HepG2 (cell line): ENCODE results near the gene RELL1. TPM values are rescaled to one million over a fixed set of nuclear protein-coding genes. Genes with fewer than 3 reads are reported as not detected.
A peak's percentile ranks its signal among the peaks of the same experiment; 100 is the strongest.

Experiments
- ATAC-seq: fragments of 200-7000 bp; cut with Tn5 transposase; 3 replicates; pipeline ENCODE4 v1.9.1; 2020; ENCODE audit warnings: mild to moderate bottlenecking, moderate library complexity
- BruUV-seq: library from RNA; stranded (reverse); fragments of 400-500 nt; replicated peaks from 2 replicates; lab custom pipeline; 2021; lab: Mats Ljungman, UMichigan
- CTCF ChIA-PET: fragments of 300-600 bp; formaldehyde crosslinking; extraction: SDS; loops from one replicate; lab custom pipeline; 2021; ENCODE audit warnings: low total read pairs, inconsistent platforms, low intra/inter-chr PET ratio; lab: Yijun Ruan, JAX
- POLR2A ChIA-PET: fragments of 350-600 bp; sonication (Branson Sonifier 250); formaldehyde crosslinking; loops from one replicate; lab custom pipeline; 2020; ENCODE audit warnings: antibody characterized with exemption, inconsistent platforms; lab: Yijun Ruan, JAX
- DNase-seq: peaks from one replicate; pipeline ENCODE4 v3.0.0-alpha.2; 2015; ENCODE audit warnings: low spot score
- FAIRE-seq: peaks from 3 replicates; lab custom pipeline; 2011; peaks lifted over from hg19 to GRCh38; lab: Jason Lieb, UNC
- H2AFZ ChIP-seq: one replicate; pipeline ENCODE4 v1.6.1; 2011; ENCODE audit warnings: low read length, inconsistent platforms
- H3K27ac ChIP-seq: fragments of 300-600 bp; 3 replicates; pipeline ENCODE4 v1.8.0; 2011; ENCODE audit warnings: mixed run types, mild to moderate bottlenecking, mixed read lengths, low read length, inconsistent platforms; ENCODE audit not compliant: insufficient read depth; ENCODE audit errors: extremely low read length
- H3K27me3 ChIP-seq, 2 experiments: fragments of 200-600 bp in 1 of 2; 2 replicates in 1 of 2; 3 replicates in 1 of 2; pipeline versions ENCODE4 v1.6.0 to v1.8.0; 2011; ENCODE audit warnings: low read length in 2 of 2, mild to moderate bottlenecking in 2 of 2, moderate library complexity in 2 of 2, inconsistent platforms in 1 of 2; ENCODE audit not compliant: insufficient read depth in 2 of 2, control insufficient read depth in 1 of 2
- H3K36me3 ChIP-seq, 2 experiments: fragments of 200-600 bp in 1 of 2; replicated peaks in 1 of 2; 2 replicates in 1 of 2; 3 replicates in 1 of 2; pipeline versions ENCODE4 v1.5.1 to v1.8.0; 2011; ENCODE audit warnings: low read length in 2 of 2, inconsistent platforms in 1 of 2; ENCODE audit not compliant: insufficient read depth in 2 of 2, control insufficient read depth in 1 of 2
- H3K4me1 ChIP-seq: 2 replicates; pipeline ENCODE4 v1.5.1; 2012; ENCODE audit warnings: low read length, inconsistent platforms; ENCODE audit not compliant: insufficient read depth
- H3K4me2 ChIP-seq: 2 replicates; pipeline ENCODE4 v1.6.0; 2011; ENCODE audit warnings: low read depth, low read length, inconsistent platforms
- H3K4me3 ChIP-seq, 3 experiments: fragments of 200-600 bp in 1 of 3; sonication (generic), shearing (Covaris generic) in 1 of 3; replicated peaks in 1 of 3; 2 replicates each; pipeline ENCODE4 v1.5.1; 2011 to 2016; ENCODE audit warnings: low read length in 3 of 3, inconsistent platforms in 2 of 3, low read depth in 2 of 3, mild to moderate bottlenecking in 2 of 3, control low read depth in 1 of 3, mixed read lengths in 1 of 3; ENCODE audit not compliant: insufficient read depth in 1 of 3
- H3K79me2 ChIP-seq: one replicate; pipeline ENCODE4 v1.6.1; 2011; ENCODE audit warnings: low read length, inconsistent platforms; ENCODE audit not compliant: insufficient read depth
- H3K9ac ChIP-seq: 2 replicates; pipeline ENCODE4 v1.6.0; 2011; ENCODE audit warnings: mild to moderate bottlenecking, low read depth, low read length, inconsistent platforms; ENCODE audit not compliant: insufficient read depth
- H3K9me3 ChIP-seq: 2 replicates; pipeline ENCODE4 v1.5.1; 2012; ENCODE audit warnings: mild to moderate bottlenecking, low read length
- H4K20me1 ChIP-seq: 2 replicates; pipeline ENCODE4 v1.6.0; 2011; ENCODE audit warnings: inconsistent platforms, mild to moderate bottlenecking, low read length, moderate library complexity; ENCODE audit not compliant: insufficient read depth
- ARNTL ChIP-seq: sonication (generic); formaldehyde crosslinking; IDR thresholded peaks from 2 replicates; pipeline ENCODE4 v1.4.0; 2020; ENCODE audit warnings: mild to moderate bottlenecking, missing genetic modification reagents
- DMAP1 ChIP-seq: IDR thresholded peaks from 2 replicates; pipeline ENCODE4 v1.6.1; 2016
- E2F5 ChIP-seq: sonication (generic); formaldehyde crosslinking; conservative IDR thresholded peaks from 2 replicates; pipeline ENCODE4 v1.4.0; 2020; ENCODE audit warnings: missing genetic modification reagents
- FOSL2 ChIP-seq: sonication (generic); formaldehyde crosslinking; IDR thresholded peaks from 2 replicates; pipeline ENCODE4 v1.4.0; 2020; ENCODE audit warnings: missing genetic modification reagents
- GATAD1 ChIP-seq: IDR thresholded peaks from 2 replicates; pipeline ENCODE4 v1.6.1; 2016; ENCODE audit warnings: missing genetic modification reagents, missing compliant biosample characterization
- MLX ChIP-seq: IDR thresholded peaks from 2 replicates; pipeline ENCODE4 v1.6.1; 2016
- WGBS: methylation state at CpG from one replicate; pipeline ENCODE4 v1.1.6; 2017; ENCODE audit warnings: low lambda C conversion rate; 5-methylcytosine and 5-hydroxymethylcytosine counted together
- in situ Hi-C: cut with HindIII; loops from 2 replicates; pipeline ENCODE4 v1.10.0; 2017; ENCODE audit warnings: low pct_unique_long_range_greater_than_20kb; ENCODE audit not compliant: extremely low pct_ligation_motif_present
- intact Hi-C: fragments of 100-400 bp; cut with micrococcal nuclease; formaldehyde crosslinking; loops from one replicate; pipeline ENCODE4 v1.10.0; 2022; ENCODE audit not compliant: unreplicated experiment
- polyA plus RNA-seq, 8 experiments: library from polyadenylated mRNA; depleted of rRNA in 3 of 8; stranded (reverse) in 7 of 8; unstranded in 1 of 8; fragments of >200 nt; fragmentation: Illumina TruSeq in 4 of 8; extraction: Trizol in 4 of 8; gene quantifications; 2 replicates each; pipeline versions ENCODE4 v1.2.1 to v1.2.3, GENCODE V29; 2011 to 2016; ENCODE audit warnings: low read depth in 4 of 8, missing spikeins in 1 of 8, mixed read lengths in 1 of 8; ENCODE audit not compliant: insufficient read depth in 1 of 8
- total RNA-seq, 5 experiments: library from RNA; depleted of rRNA; stranded (reverse); fragments of >200 nt; fragmentation: Illumina TruSeq; extraction: Trizol; gene quantifications; 2 replicates each; pipeline ENCODE4 v1.2.3, GENCODE V29; 2016; ENCODE audit warnings: low read depth in 1 of 5
- TF ChIP-seq, protein P1 (sequence below): sonication (generic); formaldehyde crosslinking; IDR thresholded peaks from 2 replicates; pipeline ENCODE4 v1.5.1; 2020; ENCODE audit warnings: mild to moderate bottlenecking, missing genetic modification reagents, moderate library complexity
- TF ChIP-seq, protein P2 (sequence below): sonication (generic); formaldehyde crosslinking; IDR thresholded peaks from 2 replicates; pipeline ENCODE4 v1.4.0; 2020; ENCODE audit warnings: missing genetic modification reagents, borderline replicate concordance
- TF ChIP-seq, protein P3 (sequence below): sonication (generic); formaldehyde crosslinking; IDR thresholded peaks from 2 replicates; pipeline ENCODE4 v1.5.1; 2020; ENCODE audit warnings: missing genetic modification reagents, mild to moderate bottlenecking, borderline replicate concordance
- TF ChIP-seq, protein P4 (sequence below): IDR thresholded peaks from 2 replicates; pipeline ENCODE4 v1.6.1; 2016; ENCODE audit warnings: missing compliant biosample characterization, missing genetic modification reagents, borderline replicate concordance

Gene RELL1
- total and polyA plus RNA-seq, 2 of the 13 experiments (the other 11 are each of a cell fraction or from before 2014, with no cell fraction given) = 8.4 to 58.4 TPM

DNA sequence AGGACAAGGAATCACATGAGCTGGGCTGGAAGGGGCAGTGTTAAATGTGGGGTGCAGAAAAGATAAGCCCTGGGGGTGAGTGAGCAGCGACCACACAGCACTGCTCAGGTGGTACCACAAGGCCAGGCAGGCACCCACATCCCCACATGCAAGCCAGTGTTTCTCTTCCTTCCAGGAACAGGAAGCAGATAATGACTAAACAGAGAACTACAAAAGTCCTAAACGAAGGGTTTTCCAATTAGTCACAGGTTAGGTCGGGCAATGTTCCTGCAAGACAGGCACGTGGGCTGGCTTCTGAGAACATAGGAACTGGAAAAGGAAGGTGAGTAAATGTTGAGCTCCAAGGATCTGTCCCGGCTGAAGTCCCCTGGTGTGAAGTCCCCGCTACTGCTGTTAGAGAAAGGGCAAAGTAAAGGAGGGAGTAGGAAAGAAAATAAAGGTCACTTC, 19.5 kb downstream of the RELL1 start:
- H3K4me2 ChIP-seq = no peak overlapping the region
- CTCF ChIA-PET = no interaction called here
- no peak overlapping the region for H2AFZ ChIP-seq
- no peak overlapping the region for H3K4me3 ChIP-seq
- ATAC-seq = no peak; the same call in 2 of the 3 replicates
- DNase-seq = peak; percentile 61
- peaks cover 73% of the 10 kb centered on the region for H3K4me1 ChIP-seq
- no peaks in the 10 kb centered on the region for H3K27me3 ChIP-seq
- POLR2A ChIA-PET = interaction anchor here (1.0 to 1.2 kb wide), 2 partner anchors 18 to 20 kb away, joined by 3 read pairs; partner anchors contain the start of gene RELL1
- H3K79me2 ChIP-seq = peaks cover 48% of the 10 kb centered on the region
- H3K36me3 ChIP-seq = no peaks in the 10 kb centered on the region
- in situ Hi-C loops = no loop called here
- intact Hi-C loops = no loop called here
- FAIRE-seq = no peak
- H3K9me3 ChIP-seq = no peaks in the 10 kb centered on the region
- BruUV-seq = no TSS peak
- H3K27ac ChIP-seq = peak overlapping the region; percentile 48
- no peak overlapping the region for H3K9ac ChIP-seq
- 41% methylated on average over 6 of the region's 6 CpGs for WGBS
- H4K20me1 ChIP-seq = no peaks in the 10 kb centered on the region; the same call in 1 of the 2 replicates
- peak; percentile 94 for TF ChIP-seq FOSL2 (CRISPR knock-in tag)
- no peak for TF ChIP-seq GATAD1 (CRISPR knock-in tag)
- TF ChIP-seq, protein P1, sequence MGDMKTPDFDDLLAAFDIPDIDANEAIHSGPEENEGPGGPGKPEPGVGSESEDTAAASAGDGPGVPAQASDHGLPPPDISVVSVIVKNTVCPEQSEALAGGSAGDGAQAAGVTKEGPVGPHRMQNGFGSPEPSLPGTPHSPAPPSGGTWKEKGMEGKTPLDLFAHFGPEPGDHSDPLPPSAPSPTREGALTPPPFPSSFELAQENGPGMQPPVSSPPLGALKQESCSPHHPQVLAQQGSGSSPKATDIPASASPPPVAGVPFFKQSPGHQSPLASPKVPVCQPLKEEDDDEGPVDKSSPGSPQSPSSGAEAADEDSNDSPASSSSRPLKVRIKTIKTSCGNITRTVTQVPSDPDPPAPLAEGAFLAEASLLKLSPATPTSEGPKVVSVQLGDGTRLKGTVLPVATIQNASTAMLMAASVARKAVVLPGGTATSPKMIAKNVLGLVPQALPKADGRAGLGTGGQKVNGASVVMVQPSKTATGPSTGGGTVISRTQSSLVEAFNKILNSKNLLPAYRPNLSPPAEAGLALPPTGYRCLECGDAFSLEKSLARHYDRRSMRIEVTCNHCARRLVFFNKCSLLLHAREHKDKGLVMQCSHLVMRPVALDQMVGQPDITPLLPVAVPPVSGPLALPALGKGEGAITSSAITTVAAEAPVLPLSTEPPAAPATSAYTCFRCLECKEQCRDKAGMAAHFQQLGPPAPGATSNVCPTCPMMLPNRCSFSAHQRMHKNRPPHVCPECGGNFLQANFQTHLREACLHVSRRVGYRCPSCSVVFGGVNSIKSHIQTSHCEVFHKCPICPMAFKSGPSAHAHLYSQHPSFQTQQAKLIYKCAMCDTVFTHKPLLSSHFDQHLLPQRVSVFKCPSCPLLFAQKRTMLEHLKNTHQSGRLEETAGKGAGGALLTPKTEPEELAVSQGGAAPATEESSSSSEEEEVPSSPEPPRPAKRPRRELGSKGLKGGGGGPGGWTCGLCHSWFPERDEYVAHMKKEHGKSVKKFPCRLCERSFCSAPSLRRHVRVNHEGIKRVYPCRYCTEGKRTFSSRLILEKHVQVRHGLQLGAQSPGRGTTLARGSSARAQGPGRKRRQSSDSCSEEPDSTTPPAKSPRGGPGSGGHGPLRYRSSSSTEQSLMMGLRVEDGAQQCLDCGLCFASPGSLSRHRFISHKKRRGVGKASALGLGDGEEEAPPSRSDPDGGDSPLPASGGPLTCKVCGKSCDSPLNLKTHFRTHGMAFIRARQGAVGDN (CRISPR knock-in tag) = peak; percentile 20; the same call in 1 of the 2 replicates
- TF ChIP-seq, protein P2, sequence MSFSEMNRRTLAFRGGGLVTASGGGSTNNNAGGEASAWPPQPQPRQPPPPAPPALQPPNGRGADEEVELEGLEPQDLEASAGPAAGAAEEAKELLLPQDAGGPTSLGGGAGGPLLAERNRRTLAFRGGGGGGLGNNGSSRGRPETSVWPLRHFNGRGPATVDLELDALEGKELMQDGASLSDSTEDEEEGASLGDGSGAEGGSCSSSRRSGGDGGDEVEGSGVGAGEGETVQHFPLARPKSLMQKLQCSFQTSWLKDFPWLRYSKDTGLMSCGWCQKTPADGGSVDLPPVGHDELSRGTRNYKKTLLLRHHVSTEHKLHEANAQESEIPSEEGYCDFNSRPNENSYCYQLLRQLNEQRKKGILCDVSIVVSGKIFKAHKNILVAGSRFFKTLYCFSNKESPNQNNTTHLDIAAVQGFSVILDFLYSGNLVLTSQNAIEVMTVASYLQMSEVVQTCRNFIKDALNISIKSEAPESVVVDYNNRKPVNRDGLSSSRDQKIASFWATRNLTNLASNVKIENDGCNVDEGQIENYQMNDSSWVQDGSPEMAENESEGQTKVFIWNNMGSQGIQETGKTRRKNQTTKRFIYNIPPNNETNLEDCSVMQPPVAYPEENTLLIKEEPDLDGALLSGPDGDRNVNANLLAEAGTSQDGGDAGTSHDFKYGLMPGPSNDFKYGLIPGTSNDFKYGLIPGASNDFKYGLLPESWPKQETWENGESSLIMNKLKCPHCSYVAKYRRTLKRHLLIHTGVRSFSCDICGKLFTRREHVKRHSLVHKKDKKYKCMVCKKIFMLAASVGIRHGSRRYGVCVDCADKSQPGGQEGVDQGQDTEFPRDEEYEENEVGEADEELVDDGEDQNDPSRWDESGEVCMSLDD (CRISPR knock-in tag) = no peak
- no peak for TF ChIP-seq E2F5 (CRISPR knock-in tag)
- TF ChIP-seq ARNTL (CRISPR knock-in tag) = no peak
- 0 out of 2 replicates have a peak, but pooled peaks have one; percentile 37 for TF ChIP-seq MLX (CRISPR knock-in tag)
- TF ChIP-seq, protein P3, sequence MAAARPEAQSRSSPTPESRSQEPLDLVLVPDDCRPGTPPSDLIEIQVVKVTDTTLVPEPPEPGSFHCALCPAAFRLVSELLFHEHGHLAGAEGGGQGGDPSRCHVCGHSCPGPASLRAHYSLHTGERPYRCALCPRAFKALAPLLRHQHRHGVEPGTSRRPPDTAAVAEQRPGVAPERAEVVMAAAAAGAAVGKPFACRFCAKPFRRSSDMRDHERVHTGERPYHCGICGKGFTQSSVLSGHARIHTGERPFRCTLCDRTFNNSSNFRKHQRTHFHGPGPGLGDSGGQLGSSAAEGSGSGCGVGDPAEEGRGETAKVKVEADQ = no peak
- no peak for TF ChIP-seq DMAP1 (CRISPR knock-in tag)
- TF ChIP-seq, protein P4, sequence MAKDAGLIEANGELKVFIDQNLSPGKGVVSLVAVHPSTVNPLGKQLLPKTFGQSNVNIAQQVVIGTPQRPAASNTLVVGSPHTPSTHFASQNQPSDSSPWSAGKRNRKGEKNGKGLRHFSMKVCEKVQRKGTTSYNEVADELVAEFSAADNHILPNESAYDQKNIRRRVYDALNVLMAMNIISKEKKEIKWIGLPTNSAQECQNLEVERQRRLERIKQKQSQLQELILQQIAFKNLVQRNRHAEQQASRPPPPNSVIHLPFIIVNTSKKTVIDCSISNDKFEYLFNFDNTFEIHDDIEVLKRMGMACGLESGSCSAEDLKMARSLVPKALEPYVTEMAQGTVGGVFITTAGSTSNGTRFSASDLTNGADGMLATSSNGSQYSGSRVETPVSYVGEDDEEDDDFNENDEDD = peak; percentile 35; the same call in 1 of the 2 replicates
